HG02798 (cell line): ENCODE results near the gene SELPLG.
A peak's percentile ranks its signal among the peaks of the same experiment; 100 is the strongest.
"Not testable (repeated sequence)": the region's sequence is repeated elsewhere in the genome, so short reads cannot be mapped to it uniquely, and the experiment has no call there.

Experiments
- ATAC-seq: cut with Tn5 transposase; IDR thresholded peaks from one replicate; pipeline ENCODE4 v1.9.1; 2021; ENCODE audit warnings: mild to moderate bottlenecking; ENCODE audit not compliant: unreplicated experiment, poor library complexity

Gene SELPLG

DNA sequence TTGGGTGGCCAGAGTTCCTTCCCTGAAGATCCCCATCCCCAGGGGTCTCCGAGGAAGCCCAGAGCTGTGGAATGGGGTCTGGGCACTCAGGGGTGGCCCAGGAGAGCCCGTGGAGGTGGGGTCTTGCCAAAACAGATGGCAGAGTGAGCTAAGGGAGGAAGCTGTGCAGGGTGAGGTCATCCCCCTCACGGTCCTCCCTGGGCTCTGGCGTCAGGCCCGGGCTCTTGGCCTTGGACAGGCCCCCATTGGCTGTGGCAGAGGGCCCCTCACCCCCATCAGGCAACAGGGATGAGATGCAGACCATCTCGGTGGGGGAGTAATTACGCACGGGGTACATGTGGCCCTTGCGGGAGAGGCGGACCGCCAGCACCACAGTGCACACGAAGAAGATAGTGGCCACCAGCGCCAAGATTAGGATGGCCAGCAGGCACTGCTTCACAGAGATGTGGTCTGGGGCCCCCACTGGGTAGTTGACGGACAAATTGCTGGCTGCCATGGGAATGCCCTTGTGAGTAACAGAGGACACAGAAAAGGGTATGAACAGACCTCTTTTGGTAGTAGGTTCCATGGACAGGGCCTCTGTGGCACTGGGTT lies 10.7 kb downstream of the SELPLG start:
- no peak for ATAC-seq

DNA sequence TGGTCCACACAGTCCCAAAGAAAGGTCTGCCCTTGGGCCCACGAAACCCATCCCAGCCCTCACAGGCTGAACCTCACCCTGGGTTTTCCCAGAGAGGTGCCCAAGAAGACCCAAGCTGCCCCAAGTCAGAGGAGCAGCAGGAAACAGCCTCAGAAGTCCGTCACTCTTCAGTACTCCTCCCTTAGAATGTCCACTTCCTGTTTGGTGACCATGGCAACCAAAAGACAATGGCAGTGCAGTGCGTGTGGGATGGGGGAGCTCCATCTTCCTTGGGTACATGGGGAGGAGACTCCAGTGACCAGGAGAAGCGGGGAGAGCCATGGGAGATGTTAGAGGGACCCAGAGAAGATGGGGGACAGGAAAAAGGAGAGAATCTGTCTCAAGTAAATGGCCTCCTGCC lies 11.3 kb downstream of the SELPLG start:
- no peak for ATAC-seq

GRCh38 chr12:108621161-108621560 lies 12.5 kb downstream of the SELPLG start:
- ATAC-seq, result no peak

DNA sequence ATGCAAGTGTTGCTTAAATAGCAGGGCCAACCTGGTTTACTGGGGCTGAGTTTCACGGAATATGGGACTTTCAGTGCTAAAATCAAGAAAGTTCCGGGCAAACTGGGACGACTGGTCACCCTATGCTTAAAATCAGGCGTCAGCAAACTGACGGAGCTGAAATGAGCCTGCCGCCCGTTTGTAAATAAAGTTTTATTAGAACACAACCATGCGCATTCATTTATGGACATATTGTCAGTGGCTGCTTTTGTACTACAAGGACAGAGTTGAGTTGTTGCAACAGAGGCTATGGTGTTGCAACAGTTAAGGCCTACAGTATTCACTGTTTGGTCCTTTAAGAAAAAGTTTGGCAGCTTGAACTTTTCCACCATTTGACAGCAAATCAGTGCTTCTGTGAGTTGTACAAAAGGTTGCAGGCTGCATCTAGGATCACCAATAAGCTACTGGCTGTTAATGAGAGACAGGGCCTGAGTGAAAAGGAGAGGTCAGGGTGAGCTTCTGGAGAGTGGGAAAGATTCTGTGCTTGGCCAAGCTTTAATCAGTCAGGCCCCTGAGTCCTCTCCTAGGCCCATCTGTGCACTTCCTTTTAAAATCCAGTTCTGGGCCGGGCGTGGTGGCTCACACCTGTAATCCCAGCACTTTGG lies 13.3 kb downstream of the SELPLG start:
- no peak for ATAC-seq

GRCh38 chr12:108619369-108620160 lies 14.1 kb downstream of the SELPLG start:
- no peak for ATAC-seq

- not testable (repeated sequence) for ATAC-seq
These were observed 14.8 kb downstream of the SELPLG start for GRCh38 chr12:108618953-108619274.

DNA sequence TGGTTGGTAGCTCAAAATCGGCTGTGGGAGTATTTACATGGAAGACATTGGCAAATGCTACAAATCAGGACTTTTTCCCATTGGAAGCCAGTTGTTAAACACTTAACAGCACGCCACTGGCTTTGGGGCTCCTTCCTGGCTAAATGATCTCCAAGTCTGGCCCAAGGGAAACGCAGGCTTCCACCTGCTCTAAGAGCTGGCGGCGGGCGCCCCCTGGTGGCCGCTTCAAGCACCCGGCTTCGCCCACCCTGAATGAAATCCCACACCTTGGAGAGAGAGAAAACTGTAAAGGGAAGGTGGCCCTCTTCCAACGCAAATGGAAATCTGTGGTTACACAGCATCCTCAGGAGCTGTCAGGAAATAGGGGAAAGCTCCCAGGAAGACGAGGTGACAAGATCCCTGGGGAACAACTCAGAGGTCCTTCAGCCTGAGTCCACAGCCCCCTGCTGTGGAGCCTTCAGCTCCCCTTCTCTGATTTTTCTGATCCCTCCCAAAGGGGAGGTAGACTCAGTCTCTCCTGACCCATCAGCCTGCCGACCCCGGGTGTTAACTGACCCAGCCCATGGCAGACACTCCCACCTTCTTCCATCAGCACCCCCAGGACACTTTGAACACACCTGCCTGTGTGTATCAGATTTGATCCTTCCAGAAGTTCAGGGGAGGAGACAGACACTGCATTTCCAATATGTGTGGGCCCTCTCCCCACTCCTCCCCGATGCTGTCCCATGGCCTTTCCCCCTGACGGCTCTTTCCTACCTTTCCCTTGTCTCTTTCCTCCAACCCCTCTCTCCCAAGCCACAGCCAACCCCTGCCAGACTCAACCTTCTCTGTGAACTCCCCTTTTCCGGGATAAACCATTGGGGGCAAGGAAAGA lies 15.4 kb downstream of the SELPLG start:
- ATAC-seq, result peak; percentile 55

- ATAC-seq, result peak; percentile 83
These were observed 16.5 kb downstream of the SELPLG start for GRCh38 chr12:108616941-108617858.

GRCh38 chr12:108616359-108616758 lies 17.3 kb downstream of the SELPLG start:
- ATAC-seq, result no peak

- ATAC-seq, result no peak
These were observed 17.8 kb downstream of the SELPLG start for GRCh38 chr12:108615918-108616317.

DNA sequence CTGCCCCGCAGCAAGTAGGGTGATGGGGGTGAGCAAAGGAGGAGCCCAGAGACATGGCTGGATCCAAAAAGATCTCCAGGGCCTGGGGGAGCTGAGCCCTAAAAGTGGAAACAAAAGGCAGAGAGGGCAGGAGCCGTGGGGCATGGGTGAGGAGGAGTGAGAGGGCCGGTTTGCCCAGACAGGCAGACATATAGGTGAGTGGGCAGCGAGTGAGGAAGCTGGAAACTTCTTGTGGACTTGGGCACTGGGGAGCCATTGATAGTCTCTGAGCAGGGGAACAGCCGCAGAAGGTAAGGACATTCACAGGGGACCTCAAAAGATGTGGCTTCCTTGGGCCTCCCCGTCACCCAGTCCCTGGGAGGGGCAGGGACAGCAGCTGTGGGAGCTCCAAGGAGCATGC lies 19.1 kb downstream of the SELPLG start:
- ATAC-seq, result no peak

DNA sequence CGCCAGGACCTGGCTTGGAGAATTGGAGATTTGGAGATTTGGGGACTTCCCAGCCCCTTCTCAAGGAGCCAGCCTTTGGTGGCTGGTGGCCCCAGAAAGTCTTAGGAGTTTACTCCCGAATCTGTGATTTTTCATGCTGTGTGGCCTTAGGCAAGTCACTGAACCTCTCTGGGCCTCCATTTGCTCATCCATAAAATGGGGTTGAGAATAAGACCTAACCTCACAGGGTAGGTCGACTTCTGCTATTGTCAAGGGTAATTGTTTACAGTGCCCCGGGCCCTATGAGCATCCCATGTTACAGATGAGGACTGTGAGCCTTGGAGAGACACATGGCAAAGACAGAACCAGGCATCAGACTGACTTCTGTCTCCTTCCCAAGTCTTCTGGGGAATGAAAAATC lies 19.7 kb downstream of the SELPLG start:
- no peak for ATAC-seq

DNA sequence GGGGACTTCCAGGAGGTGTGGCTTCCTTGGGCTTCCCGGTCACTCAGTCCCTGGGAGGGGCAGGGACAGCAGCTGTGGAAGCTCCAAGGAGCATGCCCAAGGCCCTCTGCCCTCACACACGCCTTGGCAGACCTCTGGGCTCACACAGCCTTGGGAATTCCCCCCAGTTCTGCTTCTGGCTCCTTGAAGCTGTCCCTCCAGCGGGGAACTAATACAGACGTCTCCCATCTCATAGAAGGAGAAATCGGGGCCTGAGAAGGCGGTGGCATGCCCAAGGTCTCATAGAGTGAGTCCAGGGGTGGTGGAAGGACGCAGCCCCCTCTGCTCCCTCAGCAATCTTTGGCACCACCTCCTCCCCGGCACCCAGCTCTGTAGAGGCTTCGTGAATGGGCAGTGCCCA lies 20.1 kb downstream of the SELPLG start:
- ATAC-seq, result no peak

GRCh38 chr12:108612788-108613282 lies 20.9 kb downstream of the SELPLG start:
- ATAC-seq, result no peak

- ATAC-seq, result no peak
These were observed 21.7 kb downstream of the SELPLG start for GRCh38 chr12:108611884-108612415.

GRCh38 chr12:108610856-108611605 lies 22.7 kb downstream of the SELPLG start:
- ATAC-seq, result no peak

- no peak for ATAC-seq
These were observed 23.3 kb downstream of the SELPLG start for GRCh38 chr12:108610336-108610815.

DNA sequence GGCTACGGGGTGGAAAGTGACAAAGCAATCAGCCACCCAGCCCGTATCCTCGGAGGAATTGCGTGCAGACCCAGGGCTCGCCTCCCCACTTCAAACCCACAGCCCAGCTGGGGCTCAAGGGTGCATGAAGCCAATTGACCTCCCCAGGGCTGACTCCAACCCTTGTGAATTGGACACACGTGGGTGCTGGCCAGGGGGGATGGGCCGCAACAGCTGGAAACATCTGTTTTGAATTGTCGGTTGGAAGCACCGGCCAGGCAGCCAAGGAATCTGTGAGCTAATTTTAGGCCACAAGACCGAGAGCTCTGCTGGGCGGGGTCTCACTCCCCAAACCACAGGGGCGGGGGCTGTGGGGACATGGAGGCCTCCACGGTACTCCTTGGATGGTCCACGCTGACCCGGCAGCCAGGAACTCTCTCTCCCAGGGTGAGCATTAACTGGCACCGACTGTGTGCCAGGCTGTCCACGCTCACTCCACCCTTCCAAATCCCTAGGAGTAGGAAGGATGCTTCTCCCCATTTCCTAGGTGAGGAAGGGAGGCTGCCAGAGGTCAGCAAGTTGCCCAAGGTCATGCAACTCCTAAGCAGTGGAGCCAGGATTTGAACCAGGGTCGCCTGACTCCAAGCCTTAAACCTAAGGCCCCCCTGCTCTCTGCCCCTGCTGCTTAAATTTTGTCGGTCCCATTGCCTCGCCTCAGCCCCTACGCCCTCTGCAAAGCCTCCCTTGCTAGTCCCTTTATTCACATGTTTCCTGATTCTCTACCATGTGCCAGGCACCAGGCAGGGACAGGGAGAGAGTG lies 24.0 kb downstream of the SELPLG start:
- ATAC-seq, result no peak
